ENCODE results near the gene SPATA20. TPM values are rescaled to one million over a fixed set of nuclear protein-coding genes. Genes with fewer than 3 reads are reported as not detected.

SPATA20 gene
- total RNA-seq, 1 donor = 142 TPM

DNA sequence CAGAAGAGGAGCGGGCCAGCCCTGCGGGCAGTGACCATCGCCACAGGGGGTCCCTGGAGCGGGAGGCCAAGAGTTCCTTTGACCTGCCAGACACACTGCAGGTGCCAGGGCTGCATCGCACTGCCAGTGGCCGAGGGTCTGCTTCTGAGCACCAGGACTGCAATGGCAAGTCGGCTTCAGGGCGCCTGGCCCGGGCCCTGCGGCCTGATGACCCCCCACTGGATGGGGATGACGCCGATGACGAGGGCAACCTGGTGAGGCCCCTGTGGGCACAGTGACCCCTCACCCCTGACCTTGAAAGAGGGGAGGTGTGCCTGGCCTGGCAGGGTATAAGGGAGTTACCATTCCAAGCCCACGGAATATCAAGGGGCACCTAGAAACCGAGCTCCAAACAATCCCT, 52.6 kb downstream of the SPATA20 start:
- Histone ChIP-seq H3K4me3 (ENCODE audit: insufficient read depth, low read length) (no peak overlapping the region), H3K4me1 (ENCODE audit: insufficient read depth, low read length) (no peaks in the 10 kb centered on the region), H3K79me2 (ENCODE audit: insufficient read depth, low read length) (no peaks in the 10 kb centered on the region), H3K27me3 (ENCODE audit: insufficient read depth, low read length) (peaks cover 5% of the 10 kb centered on the region), H3K36me3 (ENCODE audit: insufficient read depth, low read length) (no peaks in the 10 kb centered on the region), H2AFZ (ENCODE audit: low read length) (no peak overlapping the region), H3K4me2 (ENCODE audit: insufficient read depth, low read length) (no peak overlapping the region), H3K27ac (ENCODE audit: low read depth, low read length) (no peak overlapping the region), H4K20me1 (ENCODE audit: insufficient read depth, low read length) (no peaks in the 10 kb centered on the region), H3K9me3 (ENCODE audit: low read depth, low read length) (no peaks in the 10 kb centered on the region)
- TF ChIP-seq, protein P1, sequence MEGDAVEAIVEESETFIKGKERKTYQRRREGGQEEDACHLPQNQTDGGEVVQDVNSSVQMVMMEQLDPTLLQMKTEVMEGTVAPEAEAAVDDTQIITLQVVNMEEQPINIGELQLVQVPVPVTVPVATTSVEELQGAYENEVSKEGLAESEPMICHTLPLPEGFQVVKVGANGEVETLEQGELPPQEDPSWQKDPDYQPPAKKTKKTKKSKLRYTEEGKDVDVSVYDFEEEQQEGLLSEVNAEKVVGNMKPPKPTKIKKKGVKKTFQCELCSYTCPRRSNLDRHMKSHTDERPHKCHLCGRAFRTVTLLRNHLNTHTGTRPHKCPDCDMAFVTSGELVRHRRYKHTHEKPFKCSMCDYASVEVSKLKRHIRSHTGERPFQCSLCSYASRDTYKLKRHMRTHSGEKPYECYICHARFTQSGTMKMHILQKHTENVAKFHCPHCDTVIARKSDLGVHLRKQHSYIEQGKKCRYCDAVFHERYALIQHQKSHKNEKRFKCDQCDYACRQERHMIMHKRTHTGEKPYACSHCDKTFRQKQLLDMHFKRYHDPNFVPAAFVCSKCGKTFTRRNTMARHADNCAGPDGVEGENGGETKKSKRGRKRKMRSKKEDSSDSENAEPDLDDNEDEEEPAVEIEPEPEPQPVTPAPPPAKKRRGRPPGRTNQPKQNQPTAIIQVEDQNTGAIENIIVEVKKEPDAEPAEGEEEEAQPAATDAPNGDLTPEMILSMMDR (IDR thresholded peaks at IDR 0.05; ENCODE audit: extremely low read depth, low read depth, low read length) = no peak
- no peak for DNase-seq (ENCODE audit: insufficient read length, low spot score, missing footprints)

DNA sequence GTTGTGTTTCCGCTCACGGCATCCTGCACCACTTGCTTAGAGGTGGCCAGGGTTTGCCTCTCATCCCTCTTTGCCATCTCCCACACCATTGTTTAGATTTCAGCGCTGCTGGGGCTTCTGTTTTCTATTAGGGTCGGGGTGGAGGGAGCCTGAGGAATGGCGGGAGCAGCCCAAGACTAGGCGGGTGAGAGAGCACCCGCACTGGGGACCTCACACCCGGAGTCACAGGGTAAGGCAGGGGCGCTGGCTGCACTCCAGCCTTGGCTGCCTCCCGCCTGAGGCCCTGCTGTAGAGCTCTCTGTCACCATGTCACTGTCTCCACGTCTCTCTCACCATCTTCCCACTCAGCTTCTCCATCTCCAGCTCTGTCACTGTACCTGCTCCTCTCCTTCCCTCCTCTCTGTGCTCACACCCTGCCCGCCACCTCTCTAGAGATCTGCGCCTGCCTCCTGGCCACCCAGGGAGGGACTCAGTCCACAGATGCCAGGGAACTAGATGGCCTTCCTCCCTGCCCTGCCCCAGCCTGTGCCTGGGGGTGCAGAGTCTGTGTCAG, 54.9 kb downstream of the SPATA20 start:
- DNase-seq (ENCODE audit: insufficient read length, low spot score, missing footprints) = no peak
- H3K27me3 ChIP-seq (ENCODE audit: insufficient read depth, low read length) = peaks cover 9% of the 10 kb centered on the region
- H4K20me1 ChIP-seq (ENCODE audit: insufficient read depth, low read length) = no peaks in the 10 kb centered on the region
- H3K27ac ChIP-seq (ENCODE audit: low read depth, low read length) = no peak overlapping the region
- H3K4me1 ChIP-seq (ENCODE audit: insufficient read depth, low read length) = no peaks in the 10 kb centered on the region
- no peak overlapping the region for H3K4me3 ChIP-seq (ENCODE audit: insufficient read depth, low read length)
- H2AFZ ChIP-seq (ENCODE audit: low read length) = no peak overlapping the region
- no peaks in the 10 kb centered on the region for H3K79me2 ChIP-seq (ENCODE audit: insufficient read depth, low read length)
- H3K36me3 ChIP-seq (ENCODE audit: insufficient read depth, low read length) = no peaks in the 10 kb centered on the region
- TF ChIP-seq, protein P1 (IDR thresholded peaks at IDR 0.05; ENCODE audit: extremely low read depth, low read depth, low read length) = no peak
- no peaks in the 10 kb centered on the region for H3K9me3 ChIP-seq (ENCODE audit: low read depth, low read length)
- no peak overlapping the region for H3K4me2 ChIP-seq (ENCODE audit: insufficient read depth, low read length)

DNA sequence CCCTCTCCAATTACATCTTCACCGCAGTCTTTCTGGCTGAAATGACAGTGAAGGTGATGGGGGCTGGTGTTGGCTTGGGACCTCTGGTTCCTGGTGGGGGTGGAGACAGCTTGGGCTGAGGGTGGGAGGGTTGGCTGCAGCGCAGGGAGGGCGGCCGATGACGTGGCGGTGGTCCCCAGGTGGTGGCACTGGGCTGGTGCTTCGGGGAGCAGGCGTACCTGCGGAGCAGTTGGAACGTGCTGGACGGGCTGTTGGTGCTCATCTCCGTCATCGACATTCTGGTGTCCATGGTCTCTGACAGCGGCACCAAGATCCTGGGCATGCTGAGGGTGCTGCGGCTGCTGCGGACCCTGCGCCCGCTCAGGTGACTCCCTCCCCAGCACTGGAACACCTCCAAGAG, 55.9 kb downstream of the SPATA20 start:
- DNase-seq (ENCODE audit: insufficient read length, low spot score, missing footprints) = no peak
- no peaks in the 10 kb centered on the region for H3K36me3 ChIP-seq (ENCODE audit: insufficient read depth, low read length)
- H3K27ac ChIP-seq (ENCODE audit: low read depth, low read length) = no peak overlapping the region
- H4K20me1 ChIP-seq (ENCODE audit: insufficient read depth, low read length) = no peaks in the 10 kb centered on the region
- no peak overlapping the region for H3K4me2 ChIP-seq (ENCODE audit: insufficient read depth, low read length)
- H3K27me3 ChIP-seq (ENCODE audit: insufficient read depth, low read length) = peaks cover 13% of the 10 kb centered on the region
- TF ChIP-seq, protein P1 (IDR thresholded peaks at IDR 0.05; ENCODE audit: extremely low read depth, low read depth, low read length) = no peak
- no peaks in the 10 kb centered on the region for H3K4me1 ChIP-seq (ENCODE audit: insufficient read depth, low read length)
- H3K4me3 ChIP-seq (ENCODE audit: insufficient read depth, low read length) = no peak overlapping the region
- H3K79me2 ChIP-seq (ENCODE audit: insufficient read depth, low read length) = no peaks in the 10 kb centered on the region
- no peaks in the 10 kb centered on the region for H3K9me3 ChIP-seq (ENCODE audit: low read depth, low read length)
- no peak overlapping the region for H2AFZ ChIP-seq (ENCODE audit: low read length)

DNA sequence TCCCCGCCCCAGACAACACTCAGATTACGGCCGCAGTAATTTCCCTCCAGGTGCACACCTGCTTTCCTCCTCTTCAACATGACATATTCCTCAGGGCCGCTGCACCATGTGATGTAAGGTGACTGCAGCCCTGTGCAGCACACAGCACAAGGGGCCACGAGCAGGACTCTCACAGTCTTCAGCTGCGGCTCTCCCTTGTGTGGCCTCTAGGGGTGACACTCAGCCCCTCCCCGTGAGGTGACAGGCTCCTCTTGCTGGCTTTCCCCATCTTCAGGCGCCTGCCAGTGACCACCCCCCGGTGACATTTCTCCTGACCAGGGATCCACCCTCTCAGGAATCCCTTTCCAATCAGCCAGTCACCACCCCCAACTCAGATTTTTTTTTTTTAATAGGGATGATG, 56.4 kb downstream of the SPATA20 start:
- Histone ChIP-seq H3K9me3 (ENCODE audit: low read depth, low read length) (no peaks in the 10 kb centered on the region), H3K4me1 (ENCODE audit: insufficient read depth, low read length) (no peaks in the 10 kb centered on the region), H3K4me2 (ENCODE audit: insufficient read depth, low read length) (no peak overlapping the region), H3K27me3 (ENCODE audit: insufficient read depth, low read length) (peaks cover 13% of the 10 kb centered on the region), H3K4me3 (ENCODE audit: insufficient read depth, low read length) (no peak overlapping the region), H3K27ac (ENCODE audit: low read depth, low read length) (no peak overlapping the region), H3K79me2 (ENCODE audit: insufficient read depth, low read length) (no peaks in the 10 kb centered on the region), H4K20me1 (ENCODE audit: insufficient read depth, low read length) (no peaks in the 10 kb centered on the region), H2AFZ (ENCODE audit: low read length) (no peak overlapping the region), H3K36me3 (ENCODE audit: insufficient read depth, low read length) (no peaks in the 10 kb centered on the region)
- DNase-seq (ENCODE audit: insufficient read length, low spot score, missing footprints) = no peak
- TF ChIP-seq, protein P1 (IDR thresholded peaks at IDR 0.05; ENCODE audit: extremely low read depth, low read depth, low read length) = peak; percentile 10
